SK-N-SH (cell line): Measurements from ENCODE around the gene PPP1R17. TPM values are rescaled to one million over a fixed set of nuclear protein-coding genes. Genes with fewer than 3 reads are reported as not detected.

Source experiments
- CTCF ChIA-PET: fragments of 300-600, 350-600 bp; formaldehyde crosslinking; extraction: SDS; loops from one replicate; lab custom pipeline; 2021; lab: Yijun Ruan, JAX
- POLR2A ChIA-PET: fragments of 350-600 bp; sonication (Branson Sonifier 250); formaldehyde crosslinking; extraction: SDS; loops from one replicate; lab custom pipeline; 2020; ENCODE audit warnings: antibody characterized with exemption, inconsistent platforms; lab: Yijun Ruan, JAX
- DNase-seq: peaks from one replicate; pipeline ENCODE4 v3.0.0; 2012
- H2AFZ ChIP-seq: fragments of 200-600 bp; sonication (generic); 2 replicates; pipeline ENCODE4 v1.8.1; 2016; ENCODE audit warnings: antibody characterized with exemption, mild to moderate bottlenecking, low read depth
- H3F3A ChIP-seq: fragments of 200-600 bp; sonication (generic); replicated peaks from 2 replicates; pipeline ENCODE3; 2016; ENCODE audit warnings: antibody characterized with exemption, mild to moderate bottlenecking; ENCODE audit not compliant: insufficient read depth
- H3K27ac ChIP-seq, 2 experiments: fragments of 200-500 bp in 1 of 2; fragments of 200-600 bp in 1 of 2; sonication (Bioruptor generic) in 1 of 2; sonication (generic), shearing (Covaris generic) in 1 of 2; 2 replicates each; pipeline versions ENCODE4 v1.5.1 to v1.6.1; 2014 to 2016; ENCODE audit warnings: low read depth in 2 of 2, inconsistent platforms in 1 of 2, low read length in 1 of 2, mild to moderate bottlenecking in 1 of 2, mixed read lengths in 1 of 2
- H3K27me3 ChIP-seq: fragments of 200-600 bp; sonication (generic), shearing (Covaris generic); 2 replicates; pipeline ENCODE4 v1.6.1; 2016; ENCODE audit warnings: mixed run types; ENCODE audit not compliant: insufficient read depth
- H3K36me3 ChIP-seq, 2 experiments: fragments of 200-500 bp in 1 of 2; fragments of 200-600 bp in 1 of 2; sonication (Bioruptor generic) in 1 of 2; sonication (generic) in 1 of 2; replicated peaks in 1 of 2; 2 replicates each; pipeline versions ENCODE3 to v1.5.1; 2014 to 2016; ENCODE audit warnings: low read length in 1 of 2, mild to moderate bottlenecking in 1 of 2; ENCODE audit not compliant: insufficient read depth in 2 of 2, control insufficient read depth in 1 of 2
- H3K4me1 ChIP-seq, 2 experiments: fragments of 200-500 bp in 1 of 2; fragments of 200-600 bp in 1 of 2; sonication (Bioruptor generic) in 1 of 2; sonication (generic), shearing (Covaris generic) in 1 of 2; 2 replicates each; pipeline versions ENCODE4 v1.5.1 to v1.6.1; 2014 to 2016; ENCODE audit warnings: low read depth in 1 of 2, low read length in 1 of 2, mixed run types in 1 of 2; ENCODE audit not compliant: insufficient read depth in 2 of 2, control insufficient read depth in 1 of 2
- H3K4me2 ChIP-seq: fragments of 200-600 bp; sonication (generic), shearing (Covaris generic); 2 replicates; pipeline ENCODE4 v1.6.1; 2017; ENCODE audit warnings: mixed run types
- H3K4me3 ChIP-seq, 2 experiments: fragments of 200-500 bp in 1 of 2; fragments of 200-600 bp in 1 of 2; sonication (Bioruptor generic) in 1 of 2; sonication (generic), shearing (Covaris generic) in 1 of 2; 2 replicates each; pipeline versions ENCODE4 v1.5.1 to v1.8.1; 2014 to 2016; ENCODE audit warnings: low read depth in 2 of 2, inconsistent platforms in 1 of 2, low read length in 1 of 2, mild to moderate bottlenecking in 1 of 2, mixed read lengths in 1 of 2, moderate library complexity in 1 of 2
- H3K79me2 ChIP-seq: fragments of 200-600 bp; sonication (generic); 2 replicates; pipeline ENCODE4 v1.8.1; 2017; ENCODE audit warnings: mild to moderate bottlenecking; ENCODE audit not compliant: insufficient read depth
- H3K9ac ChIP-seq: fragments of 200-600 bp; sonication (generic); 2 replicates; pipeline ENCODE4 v1.6.1; 2017; ENCODE audit warnings: mixed run types
- H3K9me2 ChIP-seq: fragments of 200-600 bp; sonication (generic); 2 replicates; pipeline ENCODE4 v1.6.1; 2017; ENCODE audit warnings: mixed run types
- H3K9me3 ChIP-seq: fragments of 200-600 bp; sonication (generic); 2 replicates; pipeline ENCODE4 v1.6.1; 2017; ENCODE audit warnings: mixed run types, mild to moderate bottlenecking, moderate library complexity
- H4K20me1 ChIP-seq: fragments of 200-600 bp; sonication (generic); 2 replicates; pipeline ENCODE4 v1.6.1; 2017; ENCODE audit warnings: mild to moderate bottlenecking, mixed run types; ENCODE audit not compliant: insufficient read depth
- CHD2 ChIP-seq: fragments of 150-350 bp; IDR thresholded peaks from 2 replicates; pipeline ENCODE4 v1.6.1; 2018; ENCODE audit warnings: low read length; ENCODE audit not compliant: partially characterized antibody
- EP300 ChIP-seq, 2 experiments: IDR thresholded peaks; 2 replicates each; pipeline versions ENCODE4 v1.4.0 to v1.6.1; 2012; ENCODE audit warnings: borderline replicate concordance in 1 of 2, low read depth in 1 of 2, low read length in 1 of 2
- FOSL2 ChIP-seq: IDR thresholded peaks from 2 replicates; pipeline ENCODE4 v1.4.0; 2012; ENCODE audit warnings: low read depth, mild to moderate bottlenecking, moderate library complexity, borderline replicate concordance
- FOXM1 ChIP-seq: IDR thresholded peaks from 2 replicates; pipeline ENCODE4 v1.4.0; 2012; ENCODE audit warnings: low read depth, mild to moderate bottlenecking
- GATA2 ChIP-seq: sonication (generic); formaldehyde crosslinking; IDR thresholded peaks from 2 replicates; pipeline ENCODE4 v1.5.0; 2020; ENCODE audit warnings: mild to moderate bottlenecking, missing genetic modification reagents
- NFIC ChIP-seq: IDR thresholded peaks from 2 replicates; pipeline ENCODE4 v1.4.0; 2012; ENCODE audit warnings: borderline replicate concordance
- NRF1 ChIP-seq: IDR thresholded peaks from 2 replicates; pipeline ENCODE4 v1.6.1; 2012; ENCODE audit warnings: low read depth, mild to moderate bottlenecking, low read length
- RAD21 ChIP-seq: IDR thresholded peaks from 2 replicates; pipeline ENCODE4 v1.6.1; 2012; ENCODE audit warnings: mild to moderate bottlenecking, low read length
- RFX5 ChIP-seq: IDR thresholded peaks from 2 replicates; pipeline ENCODE4 v1.6.1; 2012; ENCODE audit warnings: mild to moderate bottlenecking, improper control_type of control experiment, low read length
- RXRA ChIP-seq: IDR thresholded peaks from 2 replicates; pipeline ENCODE4 v1.4.0; 2012; ENCODE audit warnings: low read depth, mild to moderate bottlenecking, borderline replicate concordance
- SMC3 ChIP-seq: IDR thresholded peaks from 2 replicates; pipeline ENCODE4 v1.6.1; 2012; ENCODE audit warnings: low read depth, low read length, improper control_type of control experiment
- TCF12 ChIP-seq: IDR thresholded peaks from 2 replicates; pipeline ENCODE4 v1.4.0; 2012
- TEAD4 ChIP-seq: IDR thresholded peaks from 2 replicates; pipeline ENCODE4 v1.4.0; 2012; ENCODE audit warnings: mild to moderate bottlenecking, borderline replicate concordance; ENCODE audit not compliant: insufficient read depth
- WGBS: methylation state at CpG from one replicate; pipeline ENCODE4 v1.1.6; 2017; ENCODE audit warnings: low lambda C conversion rate; 5-methylcytosine and 5-hydroxymethylcytosine counted together
- polyA plus RNA-seq, 3 experiments: library from polyadenylated mRNA; depleted of rRNA; stranded (reverse); fragments of >200 nt; gene quantifications; 2 replicates each; pipeline ENCODE4 v1.2.3, GENCODE V29; 2012
- TF ChIP-seq, protein P1 (sequence below): fragments of 150-350 bp; IDR thresholded peaks from 2 replicates; pipeline ENCODE4 v1.6.1; 2016; ENCODE audit warnings: mild to moderate bottlenecking, low read depth, low read length
- TF ChIP-seq, protein P2 (sequence below): IDR thresholded peaks from 2 replicates; pipeline ENCODE4 v1.4.0; 2012; ENCODE audit warnings: low read depth, borderline replicate concordance
- TF ChIP-seq, protein P3 (sequence below): IDR thresholded peaks from 2 replicates; pipeline ENCODE4 v1.6.1; 2012; ENCODE audit warnings: mild to moderate bottlenecking, low read depth, low read length, moderate library complexity
- TF ChIP-seq, protein P4 (sequence below): fragments of 150-350 bp; IDR thresholded peaks from 2 replicates; pipeline ENCODE4 v1.6.1; 2017; ENCODE audit warnings: antibody characterized with exemption, low read length, low read depth, borderline replicate concordance

PPP1R17 gene
- polyA plus RNA-seq, 1 of the 3 experiments (the other 2 are of a cell fraction): not detected

DNA sequence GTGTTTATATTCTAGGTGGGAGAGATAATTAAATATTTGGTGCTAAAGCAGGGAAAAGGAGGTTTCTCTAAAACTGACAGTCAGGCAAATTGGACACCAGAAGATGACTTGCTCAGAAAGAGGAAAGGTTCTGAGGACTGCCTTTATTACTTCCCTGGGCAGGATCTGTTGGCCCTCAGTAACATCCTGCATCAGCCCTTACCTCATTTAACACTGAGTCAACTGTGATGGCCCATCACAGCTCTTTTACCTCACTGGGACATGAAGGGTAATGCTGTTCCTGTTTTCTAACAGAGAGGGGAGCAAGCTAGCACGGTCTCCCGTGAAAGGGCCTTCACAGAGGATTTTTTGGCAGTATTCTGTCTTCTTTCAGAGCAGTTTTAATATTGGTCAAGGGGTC, 12.0 kb downstream of the PPP1R17 start:
- Histone ChIP-seq H3K36me3 (no peaks in the 10 kb centered on the region), H3K9ac (no peak overlapping the region), H3K4me2 (no peak overlapping the region), H3K4me3 (no peak overlapping the region), H3K27me3 (0 out of 2 replicates have a peak, but pooled peaks cover 13% of the 10 kb centered on the region), H3F3A (no peaks in the 10 kb centered on the region), H4K20me1 (no peaks in the 10 kb centered on the region), H3K27ac (no peak overlapping the region), H3K4me1 (no peaks in the 10 kb centered on the region), H2AFZ (no peak overlapping the region), H3K9me2 (no peaks in the 10 kb centered on the region), H3K9me3 (no peaks in the 10 kb centered on the region), H3K79me2 (no peaks in the 10 kb centered on the region)
- CTCF ChIA-PET: no interaction called here
- no peak for DNase-seq
- POLR2A ChIA-PET: no interaction called here
- 7% methylated on average over 2 of the region's 2 CpGs for WGBS
- TF ChIP-seq FOXM1 (no peak), EP300 (IDR thresholded peaks at IDR 0.05; ENCODE audit: borderline replicate concordance in 1 of 2, low read depth in 1 of 2, low read length in 1 of 2) (no peak), TCF12 (no peak), NRF1 (no peak), SMC3 (no peak), RAD21 (no peak), CHD2 (no peak), RXRA (no peak), GATA2 (CRISPR knock-in tag) (no peak), RFX5 (no peak), TEAD4 (no peak), FOSL2 (no peak), NFIC (no peak)
- TF ChIP-seq, protein P1, sequence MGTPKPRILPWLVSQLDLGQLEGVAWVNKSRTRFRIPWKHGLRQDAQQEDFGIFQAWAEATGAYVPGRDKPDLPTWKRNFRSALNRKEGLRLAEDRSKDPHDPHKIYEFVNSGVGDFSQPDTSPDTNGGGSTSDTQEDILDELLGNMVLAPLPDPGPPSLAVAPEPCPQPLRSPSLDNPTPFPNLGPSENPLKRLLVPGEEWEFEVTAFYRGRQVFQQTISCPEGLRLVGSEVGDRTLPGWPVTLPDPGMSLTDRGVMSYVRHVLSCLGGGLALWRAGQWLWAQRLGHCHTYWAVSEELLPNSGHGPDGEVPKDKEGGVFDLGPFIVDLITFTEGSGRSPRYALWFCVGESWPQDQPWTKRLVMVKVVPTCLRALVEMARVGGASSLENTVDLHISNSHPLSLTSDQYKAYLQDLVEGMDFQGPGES: no peak
- TF ChIP-seq, protein P2, sequence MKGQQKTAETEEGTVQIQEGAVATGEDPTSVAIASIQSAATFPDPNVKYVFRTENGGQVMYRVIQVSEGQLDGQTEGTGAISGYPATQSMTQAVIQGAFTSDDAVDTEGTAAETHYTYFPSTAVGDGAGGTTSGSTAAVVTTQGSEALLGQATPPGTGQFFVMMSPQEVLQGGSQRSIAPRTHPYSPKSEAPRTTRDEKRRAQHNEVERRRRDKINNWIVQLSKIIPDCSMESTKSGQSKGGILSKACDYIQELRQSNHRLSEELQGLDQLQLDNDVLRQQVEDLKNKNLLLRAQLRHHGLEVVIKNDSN: no peak
- TF ChIP-seq, protein P3, sequence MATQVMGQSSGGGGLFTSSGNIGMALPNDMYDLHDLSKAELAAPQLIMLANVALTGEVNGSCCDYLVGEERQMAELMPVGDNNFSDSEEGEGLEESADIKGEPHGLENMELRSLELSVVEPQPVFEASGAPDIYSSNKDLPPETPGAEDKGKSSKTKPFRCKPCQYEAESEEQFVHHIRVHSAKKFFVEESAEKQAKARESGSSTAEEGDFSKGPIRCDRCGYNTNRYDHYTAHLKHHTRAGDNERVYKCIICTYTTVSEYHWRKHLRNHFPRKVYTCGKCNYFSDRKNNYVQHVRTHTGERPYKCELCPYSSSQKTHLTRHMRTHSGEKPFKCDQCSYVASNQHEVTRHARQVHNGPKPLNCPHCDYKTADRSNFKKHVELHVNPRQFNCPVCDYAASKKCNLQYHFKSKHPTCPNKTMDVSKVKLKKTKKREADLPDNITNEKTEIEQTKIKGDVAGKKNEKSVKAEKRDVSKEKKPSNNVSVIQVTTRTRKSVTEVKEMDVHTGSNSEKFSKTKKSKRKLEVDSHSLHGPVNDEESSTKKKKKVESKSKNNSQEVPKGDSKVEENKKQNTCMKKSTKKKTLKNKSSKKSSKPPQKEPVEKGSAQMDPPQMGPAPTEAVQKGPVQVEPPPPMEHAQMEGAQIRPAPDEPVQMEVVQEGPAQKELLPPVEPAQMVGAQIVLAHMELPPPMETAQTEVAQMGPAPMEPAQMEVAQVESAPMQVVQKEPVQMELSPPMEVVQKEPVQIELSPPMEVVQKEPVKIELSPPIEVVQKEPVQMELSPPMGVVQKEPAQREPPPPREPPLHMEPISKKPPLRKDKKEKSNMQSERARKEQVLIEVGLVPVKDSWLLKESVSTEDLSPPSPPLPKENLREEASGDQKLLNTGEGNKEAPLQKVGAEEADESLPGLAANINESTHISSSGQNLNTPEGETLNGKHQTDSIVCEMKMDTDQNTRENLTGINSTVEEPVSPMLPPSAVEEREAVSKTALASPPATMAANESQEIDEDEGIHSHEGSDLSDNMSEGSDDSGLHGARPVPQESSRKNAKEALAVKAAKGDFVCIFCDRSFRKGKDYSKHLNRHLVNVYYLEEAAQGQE: no peak
- TF ChIP-seq, protein P4, sequence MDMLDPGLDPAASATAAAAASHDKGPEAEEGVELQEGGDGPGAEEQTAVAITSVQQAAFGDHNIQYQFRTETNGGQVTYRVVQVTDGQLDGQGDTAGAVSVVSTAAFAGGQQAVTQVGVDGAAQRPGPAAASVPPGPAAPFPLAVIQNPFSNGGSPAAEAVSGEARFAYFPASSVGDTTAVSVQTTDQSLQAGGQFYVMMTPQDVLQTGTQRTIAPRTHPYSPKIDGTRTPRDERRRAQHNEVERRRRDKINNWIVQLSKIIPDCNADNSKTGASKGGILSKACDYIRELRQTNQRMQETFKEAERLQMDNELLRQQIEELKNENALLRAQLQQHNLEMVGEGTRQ: no peak
